Activated T-helper 17 cell treated with anti-CD3 and anti-CD28 coated beads, Interleukin-2, amount 50 U/mL, for 72 hours (primary cell): ENCODE measurements around the gene SMARCA2. TPM values are rescaled to one million over a fixed set of nuclear protein-coding genes. Genes with fewer than 3 reads are reported as not detected.

Experiments used
- ATAC-seq: fragments of 150-1000 bp; cut with Tn5 transposase; replicated peaks from 2 replicates; pipeline ENCODE4 v1.10.0; 2021; ENCODE audit warnings: mild to moderate bottlenecking, moderate library complexity
- H3K27ac Mint-ChIP-seq: one replicate; pipeline ENCODE4 v1.8.0; 2022; ENCODE audit warnings: mixed read lengths
- H3K27me3 Mint-ChIP-seq: one replicate; pipeline ENCODE4 v1.8.0; 2022; ENCODE audit warnings: mixed read lengths
- H3K36me3 Mint-ChIP-seq: one replicate; pipeline ENCODE4 v1.8.0; 2022; ENCODE audit warnings: low read depth, mild to moderate bottlenecking, mixed read lengths
- H3K4me1 Mint-ChIP-seq: one replicate; pipeline ENCODE4 v1.8.0; 2022; ENCODE audit warnings: mixed read lengths
- H3K4me3 Mint-ChIP-seq: one replicate; pipeline ENCODE4 v1.8.0; 2022; ENCODE audit warnings: mild to moderate bottlenecking, mixed read lengths
- H3K9me3 Mint-ChIP-seq: one replicate; pipeline ENCODE4 v1.8.0; 2022; ENCODE audit warnings: mixed read lengths
- total RNA-seq, 2 donors: library from RNA; stranded (reverse); gene quantifications; one replicate each; pipeline ENCODE4 v1.2.3, GENCODE V29; 2022

Gene SMARCA2
- total RNA-seq, 2 donors from 2014 or later: 118 to 119 TPM

DNA sequence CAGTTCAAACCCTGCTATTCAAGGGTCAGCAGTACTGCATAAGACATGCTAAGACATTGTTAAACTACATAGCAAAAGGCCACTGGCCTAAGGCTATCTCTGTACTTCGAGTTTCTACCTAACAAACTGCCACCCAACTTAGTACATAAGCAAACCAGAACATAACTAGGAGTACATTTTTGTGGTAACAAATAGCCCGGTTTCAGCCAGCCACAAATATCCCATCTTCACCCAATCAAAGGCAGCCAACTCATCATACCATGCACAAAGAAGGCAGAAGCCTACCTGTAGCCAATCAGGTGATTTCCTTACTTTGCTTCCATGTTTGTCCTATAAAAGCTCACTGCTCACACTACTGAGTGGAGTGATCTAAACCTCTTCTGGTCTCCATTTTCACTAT is 201.4 kb downstream of the SMARCA2 start:
- no peaks in the 10 kb centered on the region for H3K4me1 Mint-ChIP-seq
- no peaks in the 10 kb centered on the region for H3K9me3 Mint-ChIP-seq

DNA sequence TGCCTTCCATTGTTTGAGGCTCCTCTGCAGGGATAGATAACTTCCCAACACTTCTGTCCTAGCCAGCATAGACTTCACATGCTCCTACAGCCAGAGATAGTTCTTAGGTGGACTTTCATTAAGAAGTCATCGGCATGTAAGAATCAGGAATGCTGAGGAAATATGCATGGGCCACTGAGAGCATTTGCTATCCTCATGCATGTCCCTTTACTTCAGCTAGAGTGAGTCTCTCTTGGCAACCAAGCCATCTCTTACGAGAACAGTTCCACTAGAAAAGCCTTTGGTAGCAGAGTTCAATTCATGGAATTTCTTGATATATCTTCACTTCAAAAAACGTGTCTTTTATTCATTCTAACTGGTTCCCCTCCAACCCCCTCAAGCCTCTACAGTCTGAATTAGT is 202.4 kb downstream of the SMARCA2 start:
- Mint-ChIP-seq H3K27me3 (no peaks in the 10 kb centered on the region), H3K4me1 (no peaks in the 10 kb centered on the region), H3K9me3 (no peaks in the 10 kb centered on the region), H3K36me3 (no peaks in the 10 kb centered on the region), H3K4me3 (no peak overlapping the region), H3K27ac (no peak overlapping the region)
- no peak for ATAC-seq

More for the DNA sequence above, 201.4 kb downstream of the SMARCA2 start:
- Mint-ChIP-seq H3K36me3 (no peaks in the 10 kb centered on the region), H3K27me3 (no peaks in the 10 kb centered on the region), H3K27ac (no peak overlapping the region), H3K4me3 (no peak overlapping the region)
- ATAC-seq: no peak

DNA sequence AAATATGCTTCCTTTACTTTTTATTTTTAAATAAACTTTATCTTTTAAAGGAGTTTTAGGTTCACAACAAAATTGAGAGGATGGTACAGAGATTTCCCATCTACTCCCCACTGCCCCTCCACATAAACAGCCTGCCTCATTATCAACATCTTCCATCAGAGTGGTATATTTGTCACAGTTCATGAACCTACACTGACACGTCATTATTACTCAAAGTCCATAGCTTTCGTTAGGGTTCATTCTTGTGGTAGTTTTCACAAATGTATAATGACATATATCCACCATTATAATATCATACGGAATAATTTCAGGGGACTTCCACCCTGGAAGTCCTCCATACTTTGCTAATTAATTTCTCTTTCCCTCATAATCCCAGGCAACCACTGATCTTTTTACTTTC is 204.9 kb downstream of the SMARCA2 start:
- H3K36me3 Mint-ChIP-seq: no peaks in the 10 kb centered on the region
- no peak for ATAC-seq
- no peaks in the 10 kb centered on the region for H3K27me3 Mint-ChIP-seq
- H3K4me3 Mint-ChIP-seq: no peak overlapping the region
- no peak overlapping the region for H3K27ac Mint-ChIP-seq
- no peaks in the 10 kb centered on the region for H3K4me1 Mint-ChIP-seq
- no peaks in the 10 kb centered on the region for H3K9me3 Mint-ChIP-seq

DNA sequence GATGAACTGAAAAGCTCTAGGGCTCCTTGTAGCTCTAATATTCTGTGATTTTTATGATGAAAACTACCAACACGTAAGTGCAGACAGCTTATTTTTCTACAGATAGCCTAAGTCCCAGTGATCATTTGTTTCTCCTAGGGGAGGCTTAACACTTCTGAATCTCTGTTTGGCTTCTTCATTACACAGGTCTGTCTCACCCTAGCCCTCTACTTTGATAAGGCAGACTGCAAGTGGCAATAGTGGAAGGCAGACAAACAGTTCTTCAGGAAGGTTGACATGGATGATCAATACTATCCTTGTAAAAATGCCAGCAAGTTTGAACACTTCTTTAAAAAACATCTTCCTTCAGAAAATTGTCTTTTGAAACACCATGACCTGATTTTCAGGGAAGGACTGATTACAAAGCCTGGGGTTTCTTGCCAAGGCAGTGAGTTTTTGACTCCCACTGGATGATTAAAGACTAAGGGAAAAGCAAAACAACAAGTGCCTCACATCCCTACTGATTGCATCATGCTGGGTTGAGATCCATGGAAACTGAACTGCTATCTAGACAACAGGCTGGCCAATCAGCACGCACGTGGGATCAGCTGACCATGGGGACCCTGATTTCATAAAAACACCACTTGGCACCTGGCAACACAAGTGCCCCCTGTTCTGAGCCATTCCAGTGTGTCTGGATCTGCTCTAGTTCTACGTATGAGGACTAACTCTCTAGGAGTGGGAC is 212.2 kb downstream of the SMARCA2 start:
- H3K4me1 Mint-ChIP-seq: no peaks in the 10 kb centered on the region
- no peak overlapping the region for H3K27ac Mint-ChIP-seq
- H3K36me3 Mint-ChIP-seq: no peaks in the 10 kb centered on the region
- H3K27me3 Mint-ChIP-seq: no peaks in the 10 kb centered on the region
- H3K4me3 Mint-ChIP-seq: no peak overlapping the region
- ATAC-seq: no peak
- peaks cover 4% of the 10 kb centered on the region for H3K9me3 Mint-ChIP-seq

DNA sequence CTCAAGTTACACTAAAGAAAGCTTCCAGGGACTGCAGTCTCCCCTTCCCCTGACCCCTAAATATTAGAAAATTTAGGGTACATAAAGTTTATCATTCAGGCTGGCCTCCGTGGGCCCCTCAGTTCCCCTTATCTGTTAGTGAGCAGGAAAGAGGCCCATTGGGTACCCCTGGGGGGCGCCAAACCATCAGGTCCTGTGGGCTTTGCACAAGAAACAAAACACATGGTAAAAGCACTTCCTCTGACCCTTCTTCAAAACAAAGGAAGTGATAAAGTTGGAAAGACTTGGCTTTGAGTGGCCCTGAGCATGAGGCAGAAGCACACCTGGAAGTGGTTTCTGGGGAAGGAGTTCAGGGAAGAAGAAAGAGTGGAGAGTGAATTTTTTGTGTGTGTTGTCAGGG is 213.0 kb downstream of the SMARCA2 start:
- H3K36me3 Mint-ChIP-seq: no peaks in the 10 kb centered on the region
- peaks cover 4% of the 10 kb centered on the region for H3K9me3 Mint-ChIP-seq
- no peaks in the 10 kb centered on the region for H3K27me3 Mint-ChIP-seq
- H3K4me1 Mint-ChIP-seq: no peaks in the 10 kb centered on the region
- ATAC-seq: no peak
- no peak overlapping the region for H3K4me3 Mint-ChIP-seq
- no peak overlapping the region for H3K27ac Mint-ChIP-seq

DNA sequence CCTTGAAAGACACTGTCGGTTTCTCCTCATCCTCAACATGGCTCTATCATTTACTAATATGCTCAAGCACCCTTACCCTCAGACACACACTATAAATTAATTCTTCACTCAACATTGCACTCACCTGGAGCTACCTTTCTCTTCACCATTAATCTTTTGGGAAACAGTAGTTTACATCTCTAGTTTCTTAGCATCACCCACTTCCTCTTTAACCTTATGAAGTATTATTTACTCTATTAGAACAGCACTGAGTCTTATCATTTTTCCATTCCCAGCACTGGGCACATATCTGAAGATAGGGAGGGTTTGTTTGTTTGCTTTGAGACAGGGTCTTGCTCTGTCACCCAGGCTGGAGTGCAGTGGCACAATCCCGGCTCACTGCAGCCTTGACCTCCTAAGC is 213.5 kb downstream of the SMARCA2 start:
- Mint-ChIP-seq H3K27me3 (no peaks in the 10 kb centered on the region), H3K9me3 (peaks cover 4% of the 10 kb centered on the region), H3K4me1 (no peaks in the 10 kb centered on the region), H3K4me3 (no peak overlapping the region), H3K27ac (no peak overlapping the region), H3K36me3 (no peaks in the 10 kb centered on the region)
- ATAC-seq: no peak

DNA sequence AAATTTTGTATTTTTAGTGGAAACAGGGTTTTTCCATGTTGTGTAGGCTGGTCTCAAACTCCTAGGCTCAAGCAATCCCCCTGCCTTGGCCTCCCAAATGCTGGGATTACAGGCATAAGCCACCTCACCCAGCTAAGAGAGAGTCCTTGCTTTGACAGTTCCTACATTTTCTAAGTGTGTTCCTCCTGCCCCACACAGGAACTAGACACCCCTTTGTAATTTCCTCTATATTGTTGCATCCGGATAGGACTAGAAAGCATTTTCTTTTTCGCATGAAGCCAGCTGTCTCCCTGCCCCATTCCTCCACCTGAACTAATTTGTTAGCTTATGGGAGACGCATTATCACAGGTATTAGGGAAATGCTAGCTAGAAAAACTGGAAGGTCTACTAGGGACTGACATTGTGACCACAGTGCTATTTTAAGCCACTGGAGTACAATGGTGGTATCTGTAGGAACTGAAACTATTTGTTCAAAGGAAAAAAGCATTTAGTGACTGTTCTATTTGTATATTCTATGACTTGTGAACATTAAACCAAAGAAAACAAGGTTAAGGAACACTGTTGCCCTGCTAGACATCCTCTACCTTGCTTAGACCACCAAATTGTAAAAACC is 214.1 kb downstream of the SMARCA2 start:
- Mint-ChIP-seq H3K4me1 (no peaks in the 10 kb centered on the region), H3K9me3 (peaks cover 4% of the 10 kb centered on the region), H3K27ac (no peak overlapping the region), H3K36me3 (no peaks in the 10 kb centered on the region), H3K27me3 (no peaks in the 10 kb centered on the region), H3K4me3 (no peak overlapping the region)
- no peak for ATAC-seq

DNA sequence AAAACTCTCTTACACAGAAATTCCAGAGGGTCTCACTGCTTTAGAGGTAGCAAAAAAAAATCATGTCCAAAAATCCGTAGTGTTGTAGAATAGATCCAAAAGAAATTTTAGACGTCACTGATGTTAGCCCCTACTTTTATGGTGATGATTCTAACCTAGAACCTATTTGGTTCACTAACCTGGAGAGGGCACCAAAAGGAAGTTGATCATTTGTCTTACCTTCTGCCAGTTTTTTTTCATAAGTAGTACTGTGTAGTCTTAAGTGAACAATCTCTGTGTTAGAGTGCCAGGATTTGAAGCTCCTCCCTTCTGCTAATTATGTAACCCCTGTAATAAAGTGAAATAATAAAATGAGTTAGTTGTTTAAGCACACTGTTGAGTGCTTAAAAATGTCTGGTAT is 215.2 kb downstream of the SMARCA2 start:
- no peak for ATAC-seq
- Mint-ChIP-seq H3K36me3 (no peaks in the 10 kb centered on the region), H3K4me1 (no peaks in the 10 kb centered on the region), H3K27ac (no peak overlapping the region), H3K4me3 (no peak overlapping the region), H3K27me3 (no peaks in the 10 kb centered on the region), H3K9me3 (peaks cover 4% of the 10 kb centered on the region)

DNA sequence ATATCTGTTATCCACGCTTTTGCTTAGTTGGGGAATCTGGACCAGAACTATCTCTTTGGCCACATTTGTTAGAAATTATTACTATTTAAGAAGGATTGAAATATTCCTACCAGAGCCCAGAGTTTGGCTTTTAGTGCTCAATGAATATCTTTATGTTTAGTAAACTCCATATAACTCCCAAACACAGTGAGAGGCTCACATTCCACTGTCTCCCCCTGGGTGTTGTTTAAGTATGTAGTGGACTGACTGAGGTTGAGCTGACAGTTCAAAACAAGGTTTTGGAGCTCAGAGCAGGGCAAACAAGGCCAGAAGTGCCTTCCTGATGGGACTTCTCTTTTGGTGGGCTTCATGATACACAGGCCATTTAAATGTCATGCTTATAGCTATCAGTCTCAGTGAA is 216.0 kb downstream of the SMARCA2 start:
- Mint-ChIP-seq H3K4me3 (no peak overlapping the region), H3K4me1 (no peaks in the 10 kb centered on the region), H3K27me3 (no peaks in the 10 kb centered on the region), H3K27ac (no peak overlapping the region), H3K36me3 (no peaks in the 10 kb centered on the region), H3K9me3 (peaks cover 4% of the 10 kb centered on the region)
- no peak for ATAC-seq

DNA sequence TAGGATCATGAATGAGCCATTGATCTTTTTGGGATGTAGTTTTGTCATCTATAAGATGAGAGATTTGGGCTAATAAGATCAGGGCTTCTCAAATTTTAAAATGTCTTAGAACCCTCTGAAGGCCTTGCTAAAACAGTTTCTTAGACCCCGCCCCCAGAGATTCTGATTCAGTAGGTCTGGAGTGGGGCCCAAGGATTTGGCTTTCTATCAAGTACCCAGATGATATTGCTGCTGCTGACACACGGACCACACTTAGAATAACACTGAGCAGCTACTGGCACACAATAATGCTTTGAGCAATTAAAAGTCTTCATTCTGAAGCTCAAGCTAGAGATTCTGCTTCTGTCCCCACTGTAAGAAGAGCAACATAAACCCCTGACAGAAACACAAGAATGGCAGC is 216.7 kb downstream of the SMARCA2 start:
- H3K4me3 Mint-ChIP-seq: no peak overlapping the region
- H3K27me3 Mint-ChIP-seq: no peaks in the 10 kb centered on the region
- ATAC-seq: no peak
- H3K27ac Mint-ChIP-seq: no peak overlapping the region
- H3K36me3 Mint-ChIP-seq: no peaks in the 10 kb centered on the region
- peaks cover 4% of the 10 kb centered on the region for H3K9me3 Mint-ChIP-seq
- H3K4me1 Mint-ChIP-seq: no peaks in the 10 kb centered on the region

DNA sequence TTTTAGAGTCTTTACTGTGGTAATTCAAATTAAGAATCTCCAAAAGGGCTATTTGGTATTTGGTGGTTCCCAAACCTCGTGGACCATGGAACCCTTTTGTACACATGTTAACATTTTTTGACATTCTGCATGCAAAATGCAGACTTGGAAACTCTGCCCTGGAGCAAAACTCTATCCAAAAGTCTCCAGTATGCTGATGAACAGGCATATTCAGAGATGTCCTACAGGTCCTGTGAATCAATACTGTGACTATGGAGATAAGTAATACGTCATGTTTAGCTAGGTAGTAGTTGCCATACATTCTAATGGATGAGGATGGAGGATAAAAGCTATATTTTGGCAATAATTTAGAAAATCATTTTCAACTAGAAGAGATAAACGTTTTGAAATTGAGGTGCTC is 218.1 kb downstream of the SMARCA2 start:
- no peak overlapping the region for H3K27ac Mint-ChIP-seq
- ATAC-seq: no peak
- peaks cover 4% of the 10 kb centered on the region for H3K9me3 Mint-ChIP-seq
- no peaks in the 10 kb centered on the region for H3K4me1 Mint-ChIP-seq
- H3K4me3 Mint-ChIP-seq: no peak overlapping the region
- H3K36me3 Mint-ChIP-seq: no peaks in the 10 kb centered on the region
- no peaks in the 10 kb centered on the region for H3K27me3 Mint-ChIP-seq

DNA sequence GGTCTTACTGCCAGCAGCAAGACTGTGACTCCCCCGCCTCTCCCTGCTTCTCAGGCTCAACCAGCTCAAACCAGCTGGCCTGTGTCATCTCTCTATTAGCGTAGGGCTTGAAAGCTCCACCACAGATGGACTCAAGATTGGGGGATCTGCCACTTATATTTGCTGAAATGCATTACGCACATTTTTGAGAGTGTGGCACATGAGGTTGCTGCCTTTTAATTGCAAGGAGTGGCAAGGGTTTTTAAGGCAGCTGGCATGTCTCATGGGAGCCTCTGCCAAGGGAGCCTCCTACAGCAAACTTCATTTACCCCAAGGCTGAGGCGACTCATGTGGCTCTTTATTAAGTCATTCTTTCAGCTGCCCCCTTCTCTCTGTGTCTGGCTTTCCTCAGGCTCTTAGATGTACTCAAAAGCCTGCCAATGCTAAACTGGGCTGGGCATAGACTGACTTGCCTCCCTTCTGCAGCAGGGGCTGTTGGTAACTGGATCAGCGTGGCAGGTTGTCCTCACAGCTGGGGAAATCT is 219.3 kb downstream of the SMARCA2 start:
- H3K27me3 Mint-ChIP-seq: peaks cover 3% of the 10 kb centered on the region
- no peak overlapping the region for H3K4me3 Mint-ChIP-seq
- no peak overlapping the region for H3K27ac Mint-ChIP-seq
- H3K4me1 Mint-ChIP-seq: no peaks in the 10 kb centered on the region
- H3K9me3 Mint-ChIP-seq: peaks cover 4% of the 10 kb centered on the region
- no peaks in the 10 kb centered on the region for H3K36me3 Mint-ChIP-seq
- ATAC-seq: no peak

DNA sequence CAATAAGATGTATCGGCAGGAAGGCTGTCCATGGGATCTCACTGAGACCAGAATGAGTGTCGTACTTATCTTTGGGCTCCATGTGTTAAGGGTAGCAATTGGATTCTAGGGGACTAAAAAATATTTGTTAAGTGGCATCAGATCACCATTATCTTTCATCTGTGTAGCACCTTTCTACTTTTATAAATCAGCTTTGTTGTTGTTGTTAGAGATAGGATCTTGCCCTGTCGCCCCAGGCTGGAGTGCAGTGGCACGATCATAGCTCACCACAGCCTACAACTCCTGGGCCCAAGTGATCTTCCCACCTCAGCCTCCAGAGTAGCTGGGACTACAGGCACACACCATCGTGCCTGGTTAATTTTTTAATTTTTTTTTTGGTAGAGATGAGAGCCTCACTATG is 220.5 kb downstream of the SMARCA2 start:
- H3K27me3 Mint-ChIP-seq: peaks cover 3% of the 10 kb centered on the region
- no peak for ATAC-seq
- H3K4me1 Mint-ChIP-seq: no peaks in the 10 kb centered on the region
- H3K27ac Mint-ChIP-seq: no peak overlapping the region
- peaks cover under 1% of the 10 kb centered on the region for H3K9me3 Mint-ChIP-seq
- no peaks in the 10 kb centered on the region for H3K36me3 Mint-ChIP-seq
- H3K4me3 Mint-ChIP-seq: no peak overlapping the region

DNA sequence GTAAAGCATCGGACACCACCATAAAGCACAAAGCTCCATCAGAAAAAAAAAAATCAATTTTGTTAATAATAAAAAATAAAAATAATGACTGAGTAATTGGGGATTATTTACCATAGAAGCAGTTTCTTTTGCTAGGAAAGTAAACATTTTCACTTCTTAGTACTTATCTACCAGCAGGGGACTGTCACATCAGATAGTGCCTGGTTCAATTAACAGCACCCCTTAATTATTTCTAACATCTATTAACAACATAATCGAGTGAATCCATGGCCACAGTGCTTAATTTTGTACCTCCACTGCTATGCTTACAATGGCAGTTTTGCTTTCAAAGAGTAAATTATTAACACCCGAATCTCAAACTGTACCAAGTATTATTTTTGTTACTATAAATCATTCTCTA is 221.7 kb downstream of the SMARCA2 start:
- Mint-ChIP-seq H3K27me3 (peaks cover 3% of the 10 kb centered on the region), H3K36me3 (no peaks in the 10 kb centered on the region), H3K4me1 (no peaks in the 10 kb centered on the region), H3K4me3 (no peak overlapping the region), H3K27ac (no peak overlapping the region), H3K9me3 (no peaks in the 10 kb centered on the region)
- no peak for ATAC-seq

DNA sequence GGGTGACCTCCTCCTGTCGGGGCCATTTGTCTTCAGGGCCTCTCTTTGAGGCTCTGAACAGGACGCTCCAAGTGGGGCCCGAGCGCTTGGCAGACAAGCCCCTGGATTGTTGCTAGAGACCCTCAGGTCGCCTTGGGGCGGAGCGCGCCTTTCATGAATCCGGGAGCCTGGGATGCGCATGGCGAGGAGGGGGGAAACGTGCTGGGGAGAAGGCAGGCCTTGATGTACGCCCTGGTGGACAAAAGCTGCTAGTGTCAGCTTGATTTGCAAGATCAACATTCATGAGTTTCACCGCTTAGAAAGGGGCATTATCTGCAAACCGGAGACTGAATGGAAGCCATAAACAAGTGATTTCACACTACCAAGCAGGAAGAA is 226.3 kb downstream of the SMARCA2 start:
- Mint-ChIP-seq H3K4me1 (peaks cover 12% of the 10 kb centered on the region), H3K9me3 (no peaks in the 10 kb centered on the region), H3K27ac (no peak overlapping the region), H3K27me3 (peaks cover 11% of the 10 kb centered on the region), H3K4me3 (peak overlapping the region; percentile 80), H3K36me3 (no peaks in the 10 kb centered on the region)
- peak; percentile 23 for ATAC-seq
